ENCODE data around the gene SPATA2L.

The SPATA2L gene

DNA sequence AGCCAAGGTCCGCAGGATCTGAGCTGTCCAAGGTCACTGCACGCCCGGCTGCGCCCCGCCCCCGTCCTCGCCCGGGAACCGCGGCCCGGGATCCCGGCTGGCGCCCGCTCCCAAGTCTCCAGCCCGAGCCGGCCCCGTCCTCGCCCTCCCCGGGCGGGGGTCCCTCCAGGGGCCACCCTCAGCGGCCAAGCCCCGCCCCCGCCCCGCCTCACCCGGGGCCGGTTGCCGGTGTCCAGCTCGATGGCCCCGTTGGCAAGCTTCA, 19.0 kb upstream of the SPATA2L start:
- peak overlapping the region; percentile 68 for H3K4me3 ChIP-seq (ENCODE audit: low read depth, low read length)
- TF ChIP-seq MYC (IDR thresholded peaks at IDR 0.05; ENCODE audit: low read depth, low read length): no peak
- TF ChIP-seq, protein P1, sequence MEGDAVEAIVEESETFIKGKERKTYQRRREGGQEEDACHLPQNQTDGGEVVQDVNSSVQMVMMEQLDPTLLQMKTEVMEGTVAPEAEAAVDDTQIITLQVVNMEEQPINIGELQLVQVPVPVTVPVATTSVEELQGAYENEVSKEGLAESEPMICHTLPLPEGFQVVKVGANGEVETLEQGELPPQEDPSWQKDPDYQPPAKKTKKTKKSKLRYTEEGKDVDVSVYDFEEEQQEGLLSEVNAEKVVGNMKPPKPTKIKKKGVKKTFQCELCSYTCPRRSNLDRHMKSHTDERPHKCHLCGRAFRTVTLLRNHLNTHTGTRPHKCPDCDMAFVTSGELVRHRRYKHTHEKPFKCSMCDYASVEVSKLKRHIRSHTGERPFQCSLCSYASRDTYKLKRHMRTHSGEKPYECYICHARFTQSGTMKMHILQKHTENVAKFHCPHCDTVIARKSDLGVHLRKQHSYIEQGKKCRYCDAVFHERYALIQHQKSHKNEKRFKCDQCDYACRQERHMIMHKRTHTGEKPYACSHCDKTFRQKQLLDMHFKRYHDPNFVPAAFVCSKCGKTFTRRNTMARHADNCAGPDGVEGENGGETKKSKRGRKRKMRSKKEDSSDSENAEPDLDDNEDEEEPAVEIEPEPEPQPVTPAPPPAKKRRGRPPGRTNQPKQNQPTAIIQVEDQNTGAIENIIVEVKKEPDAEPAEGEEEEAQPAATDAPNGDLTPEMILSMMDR (IDR thresholded peaks at IDR 0.05; ENCODE audit: low read depth, low read length): no peak
- TF ChIP-seq, protein P2, sequence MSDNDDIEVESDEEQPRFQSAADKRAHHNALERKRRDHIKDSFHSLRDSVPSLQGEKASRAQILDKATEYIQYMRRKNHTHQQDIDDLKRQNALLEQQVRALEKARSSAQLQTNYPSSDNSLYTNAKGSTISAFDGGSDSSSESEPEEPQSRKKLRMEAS (IDR thresholded peaks at IDR 0.05; ENCODE audit: low read depth, low read length): no peak
- no peak for TF ChIP-seq POLR2A (IDR thresholded peaks at IDR 0.05; ENCODE audit: extremely low read depth, insufficient read length)
- no peak for DNase-seq (ENCODE audit: low read depth)

DNA sequence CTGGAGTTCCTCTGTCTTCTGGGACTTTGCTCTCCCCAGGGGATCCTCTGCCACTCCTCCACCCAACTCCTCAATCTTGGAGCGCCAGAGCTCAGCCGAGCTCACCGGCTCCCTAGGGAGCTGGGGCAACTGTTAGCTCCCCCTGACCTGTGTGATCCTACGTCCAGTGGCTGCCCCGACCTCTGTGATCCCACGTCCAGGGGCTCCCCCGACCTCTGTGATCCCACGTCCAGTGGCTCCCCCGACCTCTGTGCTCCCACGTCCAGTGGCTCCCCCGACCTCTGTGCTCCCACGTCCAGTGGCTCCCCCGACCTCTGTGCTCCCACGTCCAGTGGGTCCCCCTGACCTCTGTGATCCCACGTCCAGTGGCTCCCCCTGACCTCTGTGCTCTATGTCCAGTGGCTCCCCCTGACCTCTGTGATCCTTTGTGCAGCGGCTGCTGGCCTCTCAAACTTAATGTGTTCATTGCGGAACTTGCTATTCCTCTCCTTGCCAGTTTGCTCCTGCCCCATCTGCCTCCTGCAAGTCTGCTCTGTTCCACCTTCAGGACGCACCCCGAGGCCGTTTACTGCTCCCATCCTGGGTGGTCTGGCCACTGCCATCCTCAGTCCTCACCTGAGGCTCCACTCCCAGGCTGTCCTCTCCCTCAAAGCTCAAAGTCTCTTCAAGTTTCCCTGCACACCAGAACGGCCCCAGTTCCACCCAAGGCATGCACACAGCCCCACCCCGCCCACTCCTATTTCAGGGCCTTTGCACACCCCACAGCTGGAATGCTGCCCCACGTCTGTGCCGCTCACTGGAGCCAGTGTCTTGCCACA, 16.4 kb upstream of the SPATA2L start:
- no peak for DNase-seq (ENCODE audit: low read depth)
- no peak overlapping the region for H3K4me3 ChIP-seq (ENCODE audit: low read depth, low read length)
- TF ChIP-seq POLR2A (IDR thresholded peaks at IDR 0.05; ENCODE audit: extremely low read depth, insufficient read length) (no peak), MYC (IDR thresholded peaks at IDR 0.05; ENCODE audit: low read depth, low read length) (no peak)
- TF ChIP-seq, protein P2 (IDR thresholded peaks at IDR 0.05; ENCODE audit: low read depth, low read length): no peak
- TF ChIP-seq, protein P1 (IDR thresholded peaks at IDR 0.05; ENCODE audit: low read depth, low read length): no peak

DNA sequence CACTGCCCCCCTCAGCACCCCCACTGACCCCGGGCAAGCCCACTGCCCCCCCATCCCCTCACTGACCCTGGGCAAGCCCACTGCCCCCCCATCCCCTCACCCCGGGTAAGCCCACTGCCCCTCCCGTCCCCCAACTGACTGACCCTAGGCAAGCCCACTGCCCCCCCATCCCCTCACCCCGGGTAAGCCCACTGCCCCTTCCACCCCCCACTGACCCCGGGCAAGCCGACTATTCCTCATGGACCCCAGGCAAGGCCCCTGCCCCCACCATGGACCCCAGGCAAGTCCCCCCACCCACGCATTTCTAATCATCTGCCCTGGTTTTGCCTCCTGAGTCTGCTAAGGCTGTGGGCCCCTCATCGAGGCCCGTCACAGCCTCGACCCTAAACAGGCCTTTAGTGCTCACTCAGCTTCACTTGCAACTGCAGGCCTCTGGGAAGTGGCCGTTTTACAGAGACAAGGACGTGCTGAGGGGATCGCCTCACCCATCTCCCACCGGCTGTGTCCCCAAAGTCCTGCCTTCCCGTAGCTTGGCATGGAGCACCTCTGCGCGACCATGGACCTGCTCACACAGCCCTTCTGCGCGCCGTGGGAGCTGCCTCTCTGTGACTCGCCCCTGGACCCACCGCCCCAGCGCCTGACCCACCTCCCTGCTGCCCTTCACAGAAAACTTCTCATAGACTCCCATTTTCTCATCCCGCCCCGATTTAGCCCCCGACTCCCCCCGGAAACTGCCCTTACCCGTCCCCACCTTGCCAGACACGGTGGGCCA, 15.6 kb upstream of the SPATA2L start:
- TF ChIP-seq, protein P1 (IDR thresholded peaks at IDR 0.05; ENCODE audit: low read depth, low read length): no peak
- TF ChIP-seq, protein P2 (IDR thresholded peaks at IDR 0.05; ENCODE audit: low read depth, low read length): no peak
- no peak for TF ChIP-seq POLR2A (IDR thresholded peaks at IDR 0.05; ENCODE audit: extremely low read depth, insufficient read length)
- no peak for TF ChIP-seq MYC (IDR thresholded peaks at IDR 0.05; ENCODE audit: low read depth, low read length)
- DNase-seq (ENCODE audit: low read depth): no peak
- H3K4me3 ChIP-seq (ENCODE audit: low read depth, low read length): no peak overlapping the region

DNA sequence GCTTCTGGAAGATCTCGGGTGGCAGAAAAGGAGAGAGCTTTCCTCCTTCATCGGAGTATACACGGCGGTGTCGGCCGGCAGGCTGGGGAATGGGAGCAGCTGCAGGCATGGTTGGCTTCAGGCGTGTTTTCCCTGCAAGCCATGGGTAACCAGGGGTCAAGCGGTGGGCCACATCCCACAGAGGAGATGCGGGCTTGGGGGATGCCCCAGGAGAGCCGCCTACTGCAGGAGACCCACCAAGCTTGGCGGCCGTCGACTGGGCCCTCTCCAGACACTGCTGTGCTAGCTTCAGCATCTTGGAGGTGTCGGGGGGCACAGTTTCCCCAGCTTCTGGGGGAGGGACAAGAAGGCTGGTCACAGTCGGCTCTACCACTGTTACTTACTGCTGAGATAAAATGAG, 15.0 kb upstream of the SPATA2L start:
- no peak overlapping the region for H3K4me3 ChIP-seq (ENCODE audit: low read depth, low read length)
- TF ChIP-seq, protein P2 (IDR thresholded peaks at IDR 0.05; ENCODE audit: low read depth, low read length): no peak
- no peak for TF ChIP-seq MYC (IDR thresholded peaks at IDR 0.05; ENCODE audit: low read depth, low read length)
- TF ChIP-seq, protein P1 (IDR thresholded peaks at IDR 0.05; ENCODE audit: low read depth, low read length): no peak
- TF ChIP-seq POLR2A (IDR thresholded peaks at IDR 0.05; ENCODE audit: extremely low read depth, insufficient read length): no peak
- DNase-seq (ENCODE audit: low read depth): no peak

DNA sequence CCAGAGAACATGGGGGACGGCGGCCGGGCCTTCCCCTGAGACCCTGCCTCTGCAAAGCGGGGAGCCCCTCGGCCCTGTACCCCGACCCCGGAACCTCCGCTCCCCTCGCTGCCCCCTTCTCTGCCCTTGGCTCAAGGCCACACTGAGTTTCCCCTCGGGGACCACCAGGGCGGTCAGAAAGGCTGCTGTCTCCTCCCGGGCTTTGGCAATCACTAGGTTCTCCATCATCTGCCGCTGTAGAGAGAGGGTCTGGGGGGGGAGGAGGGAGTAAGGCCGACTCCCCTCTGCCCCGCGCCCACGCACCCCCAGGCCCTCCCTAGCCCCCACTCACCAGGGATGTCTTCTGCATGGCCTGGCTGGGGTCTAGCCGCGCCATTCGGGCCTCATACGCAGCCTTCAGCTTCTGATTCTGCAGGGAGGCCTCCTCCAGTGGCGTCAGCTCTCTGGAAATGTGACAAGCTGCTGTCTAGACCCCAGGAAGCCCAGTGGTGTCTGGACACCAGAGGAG, 10.8 kb upstream of the SPATA2L start:
- H3K4me3 ChIP-seq (ENCODE audit: low read depth, low read length): peak overlapping the region; percentile 73
- TF ChIP-seq MYC (IDR thresholded peaks at IDR 0.05; ENCODE audit: low read depth, low read length): no peak
- TF ChIP-seq, protein P1 (IDR thresholded peaks at IDR 0.05; ENCODE audit: low read depth, low read length): no peak
- TF ChIP-seq, protein P2 (IDR thresholded peaks at IDR 0.05; ENCODE audit: low read depth, low read length): no peak
- TF ChIP-seq POLR2A (IDR thresholded peaks at IDR 0.05; ENCODE audit: extremely low read depth, insufficient read length): no peak
- peak; percentile 47 for DNase-seq (ENCODE audit: low read depth)

All from NB4 (cell line).